HG03097 (cell line): ENCODE measurements around the gene FAM107B.
"Not testable (repeated sequence)": the region's sequence is repeated elsewhere in the genome, so short reads cannot be mapped to it uniquely, and the experiment has no call there.

Source experiments
- ATAC-seq: cut with Tn5 transposase; IDR thresholded peaks from one replicate; pipeline ENCODE4 v1.9.1; 2021; ENCODE audit not compliant: unreplicated experiment, low FRiP score

FAM107B gene

DNA sequence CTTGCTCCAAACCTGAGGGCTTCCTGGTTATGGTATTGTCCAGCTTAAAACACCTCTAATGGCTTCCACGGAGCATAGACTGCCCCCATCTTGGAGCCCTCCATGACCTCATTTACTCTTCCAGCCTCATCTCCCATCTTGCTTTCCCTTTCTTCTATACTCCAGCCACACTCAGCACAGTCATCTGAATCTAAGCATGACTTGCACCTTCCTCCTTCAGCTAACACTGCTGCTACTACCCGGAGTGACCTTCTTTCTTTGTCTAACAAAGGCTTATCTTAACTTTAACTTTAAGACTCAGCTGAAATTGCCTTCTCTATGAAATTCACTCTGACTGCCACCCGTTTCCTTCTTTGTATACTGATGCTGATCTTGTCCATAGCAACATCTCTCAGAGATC lies 135.1 kb downstream of the FAM107B start:
- no peak for ATAC-seq

DNA sequence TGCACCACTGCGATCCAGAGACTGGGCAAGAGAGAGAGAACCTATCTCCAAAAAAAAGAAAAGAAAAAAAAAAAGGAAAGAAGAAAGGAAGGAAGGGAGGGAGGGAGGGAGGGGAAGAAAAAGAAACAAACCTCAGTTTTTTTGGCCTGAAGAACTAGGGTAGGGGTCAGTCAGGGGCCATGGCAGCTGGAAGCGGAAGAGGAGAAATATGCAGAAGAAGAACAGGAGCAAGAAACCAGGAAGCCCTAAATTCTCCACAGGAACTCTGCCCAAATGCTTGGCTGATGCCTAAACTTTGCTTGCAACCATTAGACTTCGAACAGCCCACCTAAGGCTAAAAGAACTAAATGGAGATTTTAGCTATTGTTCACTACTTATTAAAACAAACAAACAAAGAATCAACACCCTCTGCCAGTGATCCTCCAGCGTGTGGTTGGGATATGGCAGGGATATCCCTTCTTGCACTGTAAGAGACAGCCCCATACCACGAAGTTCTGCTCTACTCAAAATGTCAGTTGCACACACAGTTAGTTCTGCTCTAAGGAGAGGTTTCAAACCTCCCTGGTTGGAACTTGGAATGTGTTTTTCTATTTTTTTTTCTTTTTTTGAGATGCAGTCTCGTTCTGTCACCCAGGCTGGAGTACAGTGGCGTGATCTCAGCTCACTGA lies 139.5 kb downstream of the FAM107B start:
- no peak for ATAC-seq

DNA sequence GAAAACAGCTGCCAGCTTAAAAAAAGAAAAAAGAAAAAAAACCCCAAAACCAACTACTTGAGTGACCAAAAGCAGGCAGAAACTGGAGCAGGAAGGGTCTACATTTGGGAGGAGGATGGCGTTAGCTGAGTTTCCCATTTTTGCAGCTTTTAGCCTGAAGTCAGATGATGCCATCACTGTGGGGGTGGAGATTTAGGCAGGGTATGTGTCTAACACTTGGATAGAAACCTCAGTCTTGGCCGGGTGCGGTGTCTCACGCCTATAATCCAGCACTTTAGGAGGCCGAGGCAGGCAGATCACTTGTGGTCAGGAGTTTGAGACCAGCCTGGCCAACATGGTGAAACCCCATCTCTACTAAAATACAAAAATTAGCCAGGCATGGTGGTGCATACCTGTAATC lies 140.1 kb downstream of the FAM107B start:
- ATAC-seq, result not testable (repeated sequence)

DNA sequence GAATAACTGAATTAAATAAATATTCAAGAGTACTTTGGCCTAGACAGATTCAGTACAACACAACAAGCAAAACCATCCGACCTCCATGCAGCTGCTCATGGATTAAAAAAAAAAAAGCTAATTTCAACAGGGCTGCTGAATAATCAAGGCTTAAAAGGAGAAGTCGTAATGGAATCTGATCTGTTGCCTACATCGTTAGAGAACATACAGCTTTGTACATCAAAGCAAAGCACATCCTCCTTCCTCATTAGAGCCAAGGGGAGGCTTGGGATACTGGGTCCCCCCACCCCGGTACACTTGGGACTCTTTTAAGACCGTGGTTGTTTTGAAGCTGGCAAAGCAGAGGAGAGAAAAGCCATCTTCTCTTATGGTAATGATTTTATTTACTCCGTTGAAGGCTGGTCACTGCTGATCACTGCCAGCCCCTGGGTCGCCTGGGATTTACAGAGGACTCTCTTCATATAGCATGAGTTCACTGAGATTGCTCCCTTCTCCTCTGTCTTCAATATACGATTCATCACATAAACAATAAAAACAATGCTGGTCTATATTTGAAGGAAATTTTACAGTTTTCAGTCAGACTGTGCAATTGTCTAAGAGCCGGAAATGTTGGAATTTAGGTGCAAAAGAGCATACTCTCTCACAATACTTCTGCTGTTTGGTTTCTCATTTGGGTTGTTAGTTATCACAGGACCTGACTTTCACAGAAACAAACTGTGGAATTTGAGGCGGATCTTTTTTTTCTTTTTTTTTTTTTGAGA lies 148.8 kb downstream of the FAM107B start:
- ATAC-seq, result no peak

GRCh38 chr10:14625192-14625631 lies 149.5 kb downstream of the FAM107B start:
- no peak for ATAC-seq

GRCh38 chr10:14624600-14624999 lies 150.1 kb downstream of the FAM107B start:
- ATAC-seq, result no peak

DNA sequence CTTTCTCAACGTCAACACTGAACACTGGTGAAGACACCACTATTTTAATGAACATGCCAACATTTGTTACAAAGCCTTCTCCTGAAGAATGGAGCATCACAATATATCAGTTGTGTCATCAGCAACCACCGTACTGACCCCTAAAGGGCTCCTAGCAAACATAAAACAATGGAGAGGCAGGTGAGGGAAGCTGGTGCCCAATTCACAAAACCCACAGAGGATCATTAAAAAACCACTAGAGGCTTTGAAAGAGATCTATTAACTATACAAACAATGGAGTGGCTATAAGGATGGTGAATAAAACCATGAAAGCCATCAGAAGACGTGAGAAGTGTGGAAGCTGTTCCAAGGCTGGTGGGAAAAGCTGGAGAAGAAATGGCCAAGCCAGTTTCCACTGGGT lies 150.8 kb downstream of the FAM107B start:
- ATAC-seq, result no peak

DNA sequence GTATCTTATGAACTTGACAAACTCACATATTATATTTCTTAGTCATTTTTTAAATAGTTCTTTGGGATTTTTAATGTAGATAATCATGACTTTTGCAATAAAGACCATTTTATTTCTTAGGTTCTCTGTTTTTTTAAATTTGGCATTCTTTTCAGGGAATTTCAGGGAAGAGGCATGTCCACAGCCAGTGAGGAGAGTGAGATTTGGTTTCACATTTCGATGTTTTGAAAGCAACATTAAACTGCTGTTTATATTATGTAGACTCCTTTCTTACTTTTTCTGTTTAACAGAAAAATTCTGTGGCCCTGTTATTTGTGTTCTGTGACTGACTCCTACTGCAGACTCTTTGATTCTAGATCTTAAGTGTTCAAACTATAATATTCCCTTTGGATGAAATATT lies 153.7 kb downstream of the FAM107B start:
- no peak for ATAC-seq

DNA sequence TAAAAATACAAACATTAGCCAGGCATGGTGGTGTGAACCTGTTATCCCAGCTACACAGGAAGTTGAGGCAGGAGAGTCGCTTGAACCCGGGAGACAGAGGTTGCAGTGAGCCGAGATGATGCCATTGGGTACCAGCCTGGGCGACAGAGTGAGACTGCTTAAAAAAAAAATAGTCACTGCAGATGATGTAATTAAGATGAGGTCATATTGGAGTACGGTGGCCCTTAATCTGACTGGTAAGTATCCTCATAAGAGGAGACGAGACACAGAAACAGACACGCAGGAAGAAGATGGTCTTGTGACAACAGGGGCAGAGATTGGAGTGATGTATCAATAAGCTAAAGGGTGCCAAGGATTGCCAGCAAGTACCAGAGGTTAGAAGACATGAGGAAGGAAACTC lies 156.0 kb downstream of the FAM107B start:
- no peak for ATAC-seq

GRCh38 chr10:14617852-14618251 lies 156.8 kb downstream of the FAM107B start:
- no peak for ATAC-seq

GRCh38 chr10:14616955-14617730 lies 157.6 kb downstream of the FAM107B start:
- no peak for ATAC-seq

DNA sequence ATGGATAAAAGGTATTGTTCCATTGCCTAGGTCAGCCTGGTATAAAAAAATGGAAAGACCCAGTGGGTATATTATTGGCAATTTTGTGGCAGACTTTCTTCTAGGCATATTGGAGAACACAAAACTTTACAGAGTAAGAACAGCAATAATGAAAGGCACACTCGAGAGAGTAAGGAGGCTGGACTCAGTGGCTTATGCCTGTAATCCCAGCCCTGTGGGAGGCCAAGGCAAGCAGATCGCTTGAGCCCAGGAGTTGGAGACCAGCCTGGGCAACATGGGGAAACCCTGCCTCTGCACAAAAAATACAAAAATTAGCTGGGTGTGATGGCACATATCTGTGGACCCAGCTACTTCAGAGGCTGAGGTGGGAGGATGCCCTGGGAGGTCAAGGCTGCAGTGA lies 158.2 kb downstream of the FAM107B start:
- no peak for ATAC-seq

GRCh38 chr10:14613588-14613920 lies 161.1 kb downstream of the FAM107B start:
- no peak for ATAC-seq

GRCh38 chr10:14612873-14613587 lies 161.7 kb downstream of the FAM107B start:
- ATAC-seq, result no peak

DNA sequence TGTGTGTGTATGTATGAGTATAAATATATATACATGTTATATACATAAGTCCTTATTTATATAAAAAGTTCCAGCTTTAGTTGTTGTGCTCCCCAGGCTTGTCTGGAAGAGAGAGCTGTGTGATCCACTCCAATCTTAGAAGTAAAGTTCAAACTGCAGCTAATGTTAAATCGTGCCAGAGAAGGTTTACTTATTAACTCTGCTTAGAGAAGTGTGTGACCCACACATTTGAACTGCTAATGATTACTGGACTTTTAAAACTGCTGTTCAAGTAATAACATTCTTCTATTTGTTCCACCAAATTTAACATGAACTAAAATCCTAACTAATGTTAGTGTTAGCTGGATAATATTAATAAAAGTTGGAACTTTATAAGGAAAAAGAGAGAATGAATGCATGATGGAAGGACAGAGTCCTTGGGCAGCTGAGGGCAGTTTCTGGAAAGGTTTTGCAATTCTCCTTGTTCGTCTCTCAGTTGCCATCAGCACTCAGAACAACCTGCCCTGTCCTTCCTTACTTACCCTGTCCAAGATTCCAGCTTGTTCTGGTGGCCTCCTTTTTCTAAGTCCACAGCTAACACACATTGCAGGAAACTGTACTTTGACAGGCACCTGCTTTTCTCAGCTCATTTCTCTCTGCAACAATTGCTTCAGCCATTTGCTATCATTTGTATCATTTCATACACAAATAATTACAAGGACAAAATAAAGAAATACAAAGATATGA lies 162.6 kb downstream of the FAM107B start:
- ATAC-seq, result no peak

DNA sequence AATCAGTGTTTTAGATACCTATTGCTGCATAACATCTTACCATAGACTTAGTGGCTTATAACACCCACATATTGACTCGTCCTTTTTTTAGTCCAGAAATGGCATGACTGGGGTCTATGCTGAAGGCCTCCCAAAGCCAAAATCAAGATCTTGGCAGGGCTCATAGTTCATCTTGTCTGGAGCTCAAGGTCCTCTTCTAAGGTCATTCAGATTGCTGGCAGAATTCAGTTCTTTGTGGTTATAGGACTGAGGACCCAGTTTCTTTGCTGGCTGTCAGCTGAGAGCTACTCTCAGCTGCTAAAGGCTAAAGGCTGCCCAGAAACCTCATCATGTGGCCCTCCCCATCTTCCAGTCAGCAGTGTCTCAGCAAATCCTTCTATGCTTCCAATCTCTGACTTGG lies 165.5 kb downstream of the FAM107B start:
- no peak for ATAC-seq

GRCh38 chr10:14608381-14609001 lies 166.2 kb downstream of the FAM107B start:
- no peak for ATAC-seq

DNA sequence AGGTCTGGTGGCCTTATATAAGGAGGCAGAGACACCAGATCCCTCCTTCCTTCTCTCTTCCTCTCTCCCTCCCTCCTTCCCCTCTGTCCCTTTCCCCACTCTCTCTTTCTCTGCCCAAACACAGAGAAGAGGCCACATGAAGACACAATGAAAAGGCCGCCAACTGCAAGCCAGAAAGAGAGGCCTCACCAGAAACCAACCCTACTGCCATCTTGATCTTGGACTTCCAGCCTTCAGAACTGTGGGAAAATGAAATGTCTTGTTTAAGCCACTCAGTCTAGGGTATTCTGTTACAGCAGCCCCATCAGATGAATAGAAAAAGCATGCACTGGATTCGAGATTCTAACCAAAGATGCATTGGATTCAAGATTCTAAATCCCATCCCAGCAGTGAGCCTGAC lies 168.1 kb downstream of the FAM107B start:
- ATAC-seq, result no peak

GRCh38 chr10:14605231-14605925 lies 169.3 kb downstream of the FAM107B start:
- peak; percentile 33 for ATAC-seq
